MM.1S (cell line): ENCODE data around the gene CDV3.

Source experiments
- CTCF ChIP-seq: fragments of 300-600 bp; sonication (generic); IDR thresholded peaks from 2 replicates; pipeline ENCODE4 v1.5.1; 2016; ENCODE audit warnings: antibody characterized with exemption, low read length, mixed read lengths
- EZH2 ChIP-seq: fragments of 300-600 bp; sonication (generic); optimal IDR thresholded peaks from 2 replicates; pipeline ENCODE3; 2017; ENCODE audit warnings: low read depth, mild to moderate bottlenecking, antibody characterized with exemption, low read length, mixed read lengths

- TF ChIP-seq CTCF, result no peak
- no peak for TF ChIP-seq EZH2
These were observed 9.9 kb downstream of the CDV3 start for GRCh38 chr3:133583396-133583795.
